ENCODE measurements around the gene BCAS1.

The BCAS1 gene

GRCh38 chr20:54114109-54114508 lies 43.7 kb upstream of the BCAS1 start:
- no peak for TF ChIP-seq MYC (IDR thresholded peaks at IDR 0.05; ENCODE audit: low read depth, low read length)
- TF ChIP-seq, protein P1, sequence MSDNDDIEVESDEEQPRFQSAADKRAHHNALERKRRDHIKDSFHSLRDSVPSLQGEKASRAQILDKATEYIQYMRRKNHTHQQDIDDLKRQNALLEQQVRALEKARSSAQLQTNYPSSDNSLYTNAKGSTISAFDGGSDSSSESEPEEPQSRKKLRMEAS (IDR thresholded peaks at IDR 0.05; ENCODE audit: low read depth, low read length), result no peak
- TF ChIP-seq, protein P2, sequence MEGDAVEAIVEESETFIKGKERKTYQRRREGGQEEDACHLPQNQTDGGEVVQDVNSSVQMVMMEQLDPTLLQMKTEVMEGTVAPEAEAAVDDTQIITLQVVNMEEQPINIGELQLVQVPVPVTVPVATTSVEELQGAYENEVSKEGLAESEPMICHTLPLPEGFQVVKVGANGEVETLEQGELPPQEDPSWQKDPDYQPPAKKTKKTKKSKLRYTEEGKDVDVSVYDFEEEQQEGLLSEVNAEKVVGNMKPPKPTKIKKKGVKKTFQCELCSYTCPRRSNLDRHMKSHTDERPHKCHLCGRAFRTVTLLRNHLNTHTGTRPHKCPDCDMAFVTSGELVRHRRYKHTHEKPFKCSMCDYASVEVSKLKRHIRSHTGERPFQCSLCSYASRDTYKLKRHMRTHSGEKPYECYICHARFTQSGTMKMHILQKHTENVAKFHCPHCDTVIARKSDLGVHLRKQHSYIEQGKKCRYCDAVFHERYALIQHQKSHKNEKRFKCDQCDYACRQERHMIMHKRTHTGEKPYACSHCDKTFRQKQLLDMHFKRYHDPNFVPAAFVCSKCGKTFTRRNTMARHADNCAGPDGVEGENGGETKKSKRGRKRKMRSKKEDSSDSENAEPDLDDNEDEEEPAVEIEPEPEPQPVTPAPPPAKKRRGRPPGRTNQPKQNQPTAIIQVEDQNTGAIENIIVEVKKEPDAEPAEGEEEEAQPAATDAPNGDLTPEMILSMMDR (IDR thresholded peaks at IDR 0.05; ENCODE audit: low read depth, low read length), result no peak
- no peak for TF ChIP-seq POLR2A (IDR thresholded peaks at IDR 0.05; ENCODE audit: extremely low read depth, insufficient read length)
- no peak overlapping the region for H3K4me3 ChIP-seq (ENCODE audit: low read depth, low read length)
- no peak for DNase-seq (ENCODE audit: low read depth)

GRCh38 chr20:54113566-54113965 lies 43.2 kb upstream of the BCAS1 start:
- TF ChIP-seq POLR2A (IDR thresholded peaks at IDR 0.05; ENCODE audit: extremely low read depth, insufficient read length), result no peak
- TF ChIP-seq, protein P2 (IDR thresholded peaks at IDR 0.05; ENCODE audit: low read depth, low read length), result no peak
- TF ChIP-seq, protein P1 (IDR thresholded peaks at IDR 0.05; ENCODE audit: low read depth, low read length), result no peak
- TF ChIP-seq MYC (IDR thresholded peaks at IDR 0.05; ENCODE audit: low read depth, low read length), result no peak
- no peak for DNase-seq (ENCODE audit: low read depth)
- H3K4me3 ChIP-seq (ENCODE audit: low read depth, low read length), result no peak overlapping the region

GRCh38 chr20:54112221-54112884 lies 42.0 kb upstream of the BCAS1 start:
- H3K4me3 ChIP-seq (ENCODE audit: low read depth, low read length), result no peak overlapping the region
- TF ChIP-seq, protein P1 (IDR thresholded peaks at IDR 0.05; ENCODE audit: low read depth, low read length), result no peak
- TF ChIP-seq MYC (IDR thresholded peaks at IDR 0.05; ENCODE audit: low read depth, low read length) (no peak), POLR2A (IDR thresholded peaks at IDR 0.05; ENCODE audit: extremely low read depth, insufficient read length) (no peak)
- TF ChIP-seq, protein P2 (IDR thresholded peaks at IDR 0.05; ENCODE audit: low read depth, low read length), result no peak
- DNase-seq (ENCODE audit: low read depth), result no peak

- DNase-seq (ENCODE audit: low read depth), result no peak
- no peak overlapping the region for H3K4me3 ChIP-seq (ENCODE audit: low read depth, low read length)
- TF ChIP-seq, protein P2 (IDR thresholded peaks at IDR 0.05; ENCODE audit: low read depth, low read length), result no peak
- TF ChIP-seq MYC (IDR thresholded peaks at IDR 0.05; ENCODE audit: low read depth, low read length) (no peak), POLR2A (IDR thresholded peaks at IDR 0.05; ENCODE audit: extremely low read depth, insufficient read length) (no peak)
- TF ChIP-seq, protein P1 (IDR thresholded peaks at IDR 0.05; ENCODE audit: low read depth, low read length), result no peak
Measured at GRCh38 chr20:54111460-54111859, 41.1 kb upstream of the BCAS1 start.

DNA sequence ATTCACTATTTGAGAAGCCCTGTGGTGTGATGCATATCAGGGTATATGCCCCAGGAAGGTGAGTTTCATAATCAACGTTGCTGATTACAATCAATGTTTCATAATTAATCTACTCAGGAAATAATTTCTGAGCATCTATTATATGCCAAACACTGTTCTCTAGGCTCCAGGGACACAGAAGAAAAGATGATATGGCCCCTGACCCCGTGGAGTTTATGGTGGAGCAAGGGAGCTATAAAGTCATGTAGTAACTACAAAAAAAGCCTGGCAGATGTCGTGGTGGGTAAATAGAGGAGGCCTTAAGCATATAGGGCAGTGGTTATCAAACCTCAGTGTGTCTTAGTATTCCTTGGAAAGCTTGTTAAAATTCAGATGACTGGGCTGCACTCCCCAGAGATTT lies 40.1 kb upstream of the BCAS1 start:
- DNase-seq (ENCODE audit: low read depth), result no peak
- TF ChIP-seq POLR2A (IDR thresholded peaks at IDR 0.05; ENCODE audit: extremely low read depth, insufficient read length), result no peak
- TF ChIP-seq, protein P2 (IDR thresholded peaks at IDR 0.05; ENCODE audit: low read depth, low read length), result no peak
- TF ChIP-seq, protein P1 (IDR thresholded peaks at IDR 0.05; ENCODE audit: low read depth, low read length), result no peak
- no peak overlapping the region for H3K4me3 ChIP-seq (ENCODE audit: low read depth, low read length)

Measured in NB4 (cell line).